Measurements from ENCODE around the gene FAM124B.

Gene FAM124B

DNA sequence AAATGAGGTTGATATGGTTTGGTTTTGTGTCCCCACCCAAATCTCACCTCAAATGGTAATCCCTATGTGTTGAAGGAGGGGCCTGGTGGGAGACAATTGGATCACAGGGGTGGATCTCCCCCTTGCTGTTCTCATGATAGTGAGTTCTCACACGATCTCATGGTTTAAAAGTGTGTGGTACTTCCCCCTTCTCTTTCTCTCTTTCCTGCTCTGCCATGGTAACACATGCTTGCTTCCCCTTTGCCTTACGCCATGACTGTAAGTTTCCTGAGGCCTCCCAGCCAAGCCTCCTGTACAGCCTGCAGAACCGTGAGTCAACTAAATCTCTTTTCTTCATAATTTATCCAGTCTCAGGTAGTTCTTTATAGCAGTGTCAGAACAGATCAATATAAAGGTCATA is 24.7 kb upstream of the FAM124B start:
- Histone ChIP-seq H3K9me3 (no peaks in the 10 kb centered on the region), H3K27me3 (no peaks in the 10 kb centered on the region), H3K27ac (peak overlapping the region; percentile 43), H3K36me3 (no peaks in the 10 kb centered on the region), H3K4me1 (ENCODE audit: control insufficient read depth in 1 of 2, insufficient read depth in 1 of 2, low read depth in 1 of 2, low read length in 1 of 2) (peaks cover 0 to 14% of the 10 kb centered on the region in 2 experiments), H3K4me3 (ENCODE audit: low read depth in 1 of 2, low read length in 1 of 2) (no peak overlapping the region)
- TF ChIP-seq, protein P1, sequence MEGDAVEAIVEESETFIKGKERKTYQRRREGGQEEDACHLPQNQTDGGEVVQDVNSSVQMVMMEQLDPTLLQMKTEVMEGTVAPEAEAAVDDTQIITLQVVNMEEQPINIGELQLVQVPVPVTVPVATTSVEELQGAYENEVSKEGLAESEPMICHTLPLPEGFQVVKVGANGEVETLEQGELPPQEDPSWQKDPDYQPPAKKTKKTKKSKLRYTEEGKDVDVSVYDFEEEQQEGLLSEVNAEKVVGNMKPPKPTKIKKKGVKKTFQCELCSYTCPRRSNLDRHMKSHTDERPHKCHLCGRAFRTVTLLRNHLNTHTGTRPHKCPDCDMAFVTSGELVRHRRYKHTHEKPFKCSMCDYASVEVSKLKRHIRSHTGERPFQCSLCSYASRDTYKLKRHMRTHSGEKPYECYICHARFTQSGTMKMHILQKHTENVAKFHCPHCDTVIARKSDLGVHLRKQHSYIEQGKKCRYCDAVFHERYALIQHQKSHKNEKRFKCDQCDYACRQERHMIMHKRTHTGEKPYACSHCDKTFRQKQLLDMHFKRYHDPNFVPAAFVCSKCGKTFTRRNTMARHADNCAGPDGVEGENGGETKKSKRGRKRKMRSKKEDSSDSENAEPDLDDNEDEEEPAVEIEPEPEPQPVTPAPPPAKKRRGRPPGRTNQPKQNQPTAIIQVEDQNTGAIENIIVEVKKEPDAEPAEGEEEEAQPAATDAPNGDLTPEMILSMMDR (IDR thresholded peaks at IDR 0.05) = no peak

DNA sequence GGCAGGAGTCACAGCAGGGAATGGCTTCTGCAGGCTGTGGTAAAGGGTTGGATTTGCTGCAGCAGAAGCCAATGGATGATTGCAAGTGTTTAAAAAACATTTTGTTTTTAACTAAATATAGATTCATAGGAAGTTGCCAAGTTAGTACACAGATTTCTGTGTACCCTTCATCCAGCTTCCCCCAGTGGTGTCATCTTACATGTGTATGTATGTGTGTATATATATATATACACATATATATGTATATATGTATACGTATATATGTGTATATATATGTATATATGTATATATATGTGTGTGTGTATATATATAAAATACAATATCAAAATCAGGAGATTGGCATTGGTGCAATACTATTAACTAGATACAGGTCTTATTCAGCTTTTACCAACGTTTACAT is 19.2 kb upstream of the FAM124B start:
- no peak overlapping the region for H3K4me3 ChIP-seq (ENCODE audit: low read depth in 1 of 2, low read length in 1 of 2)
- H3K4me1 ChIP-seq (ENCODE audit: control insufficient read depth in 1 of 2, insufficient read depth in 1 of 2, low read depth in 1 of 2, low read length in 1 of 2) = no peaks in the 10 kb centered on the region
- TF ChIP-seq, protein P1 (IDR thresholded peaks at IDR 0.05) = no peak
- H3K36me3 ChIP-seq = no peaks in the 10 kb centered on the region
- H3K27ac ChIP-seq = no peak overlapping the region
- H3K9me3 ChIP-seq = no peaks in the 10 kb centered on the region
- H3K27me3 ChIP-seq = no peaks in the 10 kb centered on the region

DNA sequence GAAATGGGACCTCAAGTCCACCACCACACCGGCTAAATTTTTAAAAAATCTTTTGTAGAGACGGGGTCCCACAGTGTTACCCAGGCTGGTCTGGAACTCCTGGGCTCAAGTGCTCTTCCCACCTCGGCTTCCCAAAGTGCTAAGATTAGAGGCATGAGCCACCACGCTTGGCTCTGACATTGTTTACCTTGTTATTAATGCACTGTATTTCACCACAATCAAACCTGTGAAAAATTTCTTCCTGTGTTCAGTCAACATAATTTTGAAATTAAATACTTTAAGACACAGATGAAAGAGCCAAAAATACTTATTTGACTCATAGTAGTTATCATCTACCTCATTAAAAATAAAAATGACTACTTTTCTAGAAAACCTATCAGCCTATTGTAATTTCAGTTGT is 16.0 kb upstream of the FAM124B start:
- Histone ChIP-seq H3K27ac (no peak overlapping the region), H3K9me3 (no peaks in the 10 kb centered on the region), H3K4me1 (ENCODE audit: control insufficient read depth in 1 of 2, insufficient read depth in 1 of 2, low read depth in 1 of 2, low read length in 1 of 2) (no peaks in the 10 kb centered on the region), H3K4me3 (ENCODE audit: low read depth in 1 of 2, low read length in 1 of 2) (no peak overlapping the region), H3K27me3 (no peaks in the 10 kb centered on the region), H3K36me3 (no peaks in the 10 kb centered on the region)
- TF ChIP-seq, protein P1 (IDR thresholded peaks at IDR 0.05) = no peak

DNA sequence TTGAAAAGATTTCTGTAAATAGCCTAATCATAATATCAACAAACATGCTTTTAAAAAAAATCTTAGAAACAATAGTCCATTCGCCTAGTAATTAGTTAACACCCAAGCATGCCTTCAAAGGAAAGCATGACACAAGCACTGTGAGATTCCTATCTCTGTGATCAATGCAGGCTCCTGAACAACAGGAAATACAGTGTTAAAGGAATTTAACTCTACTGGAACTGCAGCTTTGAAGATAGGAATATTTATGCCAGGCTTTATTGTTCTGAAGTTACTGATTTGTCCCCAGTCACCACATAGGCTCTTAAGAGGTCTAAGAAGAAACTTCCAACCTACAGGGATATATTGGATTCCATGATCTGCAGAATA is 15.4 kb upstream of the FAM124B start:
- TF ChIP-seq, protein P1 (IDR thresholded peaks at IDR 0.05) = no peak
- no peaks in the 10 kb centered on the region for H3K9me3 ChIP-seq
- no peaks in the 10 kb centered on the region for H3K36me3 ChIP-seq
- H3K4me1 ChIP-seq (ENCODE audit: control insufficient read depth in 1 of 2, insufficient read depth in 1 of 2, low read depth in 1 of 2, low read length in 1 of 2) = no peaks in the 10 kb centered on the region
- no peak overlapping the region for H3K4me3 ChIP-seq (ENCODE audit: low read depth in 1 of 2, low read length in 1 of 2)
- no peaks in the 10 kb centered on the region for H3K27me3 ChIP-seq
- no peak overlapping the region for H3K27ac ChIP-seq

DNA sequence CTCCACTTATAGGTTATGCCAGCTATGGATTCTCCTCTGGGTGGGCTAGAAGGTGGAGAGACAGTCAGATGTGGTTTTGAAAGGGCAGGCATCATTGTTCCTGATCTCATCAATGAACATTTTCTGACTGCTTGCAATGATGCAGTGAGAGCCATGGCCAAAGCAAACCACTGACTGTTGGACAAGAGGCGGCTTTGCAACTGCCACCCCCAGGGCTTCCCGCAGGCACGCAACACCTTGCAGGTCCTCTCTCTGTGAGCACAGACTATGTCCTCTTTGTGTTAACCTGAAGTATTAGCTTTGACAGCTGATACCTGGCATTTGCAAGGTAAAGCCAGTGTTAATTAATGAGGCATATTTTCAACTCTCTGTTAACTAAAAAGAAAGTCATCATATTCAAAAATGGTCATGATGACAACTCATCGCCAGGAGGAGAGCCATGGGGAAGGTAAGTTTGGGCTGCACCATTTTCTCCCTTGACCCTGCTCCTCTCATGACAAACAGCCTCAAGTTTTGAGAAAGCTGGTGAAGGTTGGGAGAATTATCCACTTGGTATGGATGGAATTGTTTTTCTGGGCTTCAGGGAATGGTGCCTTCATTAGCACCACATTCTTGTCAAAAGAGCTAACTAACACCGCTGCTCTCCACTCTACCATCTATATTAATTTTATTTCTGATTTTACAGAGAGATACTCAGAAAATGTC is 14.9 kb upstream of the FAM124B start:
- TF ChIP-seq, protein P1 (IDR thresholded peaks at IDR 0.05) = no peak
- Histone ChIP-seq H3K4me3 (ENCODE audit: low read depth in 1 of 2, low read length in 1 of 2) (no peak overlapping the region), H3K36me3 (no peaks in the 10 kb centered on the region), H3K4me1 (ENCODE audit: control insufficient read depth in 1 of 2, insufficient read depth in 1 of 2, low read depth in 1 of 2, low read length in 1 of 2) (no peaks in the 10 kb centered on the region), H3K27ac (no peak overlapping the region), H3K27me3 (no peaks in the 10 kb centered on the region), H3K9me3 (no peaks in the 10 kb centered on the region)
